ENCODE results near the gene COPB1. TPM values are rescaled to one million over a fixed set of nuclear protein-coding genes. Genes with fewer than 3 reads are reported as not detected.

The COPB1 gene, protein sequence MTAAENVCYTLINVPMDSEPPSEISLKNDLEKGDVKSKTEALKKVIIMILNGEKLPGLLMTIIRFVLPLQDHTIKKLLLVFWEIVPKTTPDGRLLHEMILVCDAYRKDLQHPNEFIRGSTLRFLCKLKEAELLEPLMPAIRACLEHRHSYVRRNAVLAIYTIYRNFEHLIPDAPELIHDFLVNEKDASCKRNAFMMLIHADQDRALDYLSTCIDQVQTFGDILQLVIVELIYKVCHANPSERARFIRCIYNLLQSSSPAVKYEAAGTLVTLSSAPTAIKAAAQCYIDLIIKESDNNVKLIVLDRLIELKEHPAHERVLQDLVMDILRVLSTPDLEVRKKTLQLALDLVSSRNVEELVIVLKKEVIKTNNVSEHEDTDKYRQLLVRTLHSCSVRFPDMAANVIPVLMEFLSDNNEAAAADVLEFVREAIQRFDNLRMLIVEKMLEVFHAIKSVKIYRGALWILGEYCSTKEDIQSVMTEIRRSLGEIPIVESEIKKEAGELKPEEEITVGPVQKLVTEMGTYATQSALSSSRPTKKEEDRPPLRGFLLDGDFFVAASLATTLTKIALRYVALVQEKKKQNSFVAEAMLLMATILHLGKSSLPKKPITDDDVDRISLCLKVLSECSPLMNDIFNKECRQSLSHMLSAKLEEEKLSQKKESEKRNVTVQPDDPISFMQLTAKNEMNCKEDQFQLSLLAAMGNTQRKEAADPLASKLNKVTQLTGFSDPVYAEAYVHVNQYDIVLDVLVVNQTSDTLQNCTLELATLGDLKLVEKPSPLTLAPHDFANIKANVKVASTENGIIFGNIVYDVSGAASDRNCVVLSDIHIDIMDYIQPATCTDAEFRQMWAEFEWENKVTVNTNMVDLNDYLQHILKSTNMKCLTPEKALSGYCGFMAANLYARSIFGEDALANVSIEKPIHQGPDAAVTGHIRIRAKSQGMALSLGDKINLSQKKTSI
- total RNA-seq (2014; rRNA removed; shearing (Covaris generic)): 63.4 and 76.8 TPM in 2 replicates

DNA sequence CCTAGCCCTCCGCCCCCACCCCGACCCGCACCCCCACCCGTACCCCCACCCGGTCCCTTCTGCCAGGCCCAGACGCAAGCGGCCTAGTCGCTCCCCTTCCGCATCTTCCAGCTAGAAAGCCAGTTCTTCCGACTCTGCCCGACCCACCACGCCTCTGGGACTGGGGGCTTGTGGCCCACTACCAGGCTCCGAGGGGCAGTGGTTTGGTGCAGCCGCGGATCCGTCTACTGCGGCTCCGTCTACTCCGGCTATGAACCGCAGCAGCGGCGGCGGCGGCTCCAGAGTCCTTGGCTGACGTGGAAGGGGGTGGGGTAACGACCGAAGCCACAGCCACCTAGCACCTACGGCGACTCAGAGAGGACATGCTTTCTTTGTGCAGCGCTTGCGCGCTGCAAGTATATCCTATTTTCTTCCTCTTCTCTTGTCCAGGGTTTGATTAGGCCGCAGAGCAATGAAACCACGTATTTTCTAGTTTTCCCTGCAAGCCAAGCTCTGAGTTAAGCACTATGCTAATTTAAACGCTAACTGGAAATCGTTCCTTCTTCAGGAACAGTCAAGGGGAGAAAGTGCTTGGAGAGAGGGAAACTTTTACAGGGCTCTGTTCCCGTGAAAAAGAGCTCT, at the start of gene COPB1:
Gene COPB1 (minus strand): TSS at position 252 of the 621 bp plus-strand sequence. CDS start 883 bp downstream, outside the sequence.

GRCh38 chr11:14519917-14520746, 20.5 kb upstream of the COPB1 start, which contains the start of gene PSMA1:
TSS of gene PSMA1 (minus strand) at chr11:14520386. CDS start at chr11:14520299, 87 bp downstream.

Small RNA genes within 50 kb of the gene (small RNA-seq; reads per million reads assigned to genes)
- gene RNU7-49P: not detected

Other genes starting within 250 kb of the COPB1 start
- 26.5 and 32.5 TPM in 2 replicates for gene RRAS2, start 140.6 kb downstream of the COPB1 start, total RNA-seq (2014; rRNA removed; shearing (Covaris generic))
- gene PSMA1, start 20.6 kb upstream of the COPB1 start, total RNA-seq (2014; rRNA removed; shearing (Covaris generic)): 131 and 134 TPM in 2 replicates
- gene PDE3B, start 144.0 kb upstream of the COPB1 start, total RNA-seq (2014; rRNA removed; shearing (Covaris generic)): 0.74 and 0.98 TPM in 2 replicates